ENCODE data around the gene LARGE1. TPM values are rescaled to one million over a fixed set of nuclear protein-coding genes. Genes with fewer than 3 reads are reported as not detected.

The LARGE1 gene
- total RNA-seq, 1 donor: 22.8 TPM

DNA sequence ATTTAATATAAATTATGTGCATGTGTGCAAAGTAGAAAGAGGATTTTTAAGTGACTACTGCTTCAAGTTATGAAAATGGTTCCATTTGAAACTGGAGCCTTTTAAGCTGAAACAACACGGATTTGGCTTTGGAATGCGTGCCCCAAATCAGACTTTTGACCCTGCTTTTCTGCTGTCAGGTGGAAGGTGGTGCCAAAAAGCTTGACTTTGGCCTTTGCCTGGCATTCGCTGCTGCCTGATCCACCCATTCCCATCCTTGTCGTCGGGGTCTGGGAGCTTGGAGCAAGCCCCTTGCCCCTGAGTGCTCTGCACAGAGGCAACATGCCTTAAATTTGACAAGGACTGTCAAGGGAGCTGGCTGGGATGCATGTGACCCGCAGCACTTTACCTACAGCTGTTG lies 526.8 kb downstream of the LARGE1 start:
- H3K4me1 ChIP-seq (ENCODE audit: insufficient read depth, low read length): no peaks in the 10 kb centered on the region
- H3K9me3 ChIP-seq (ENCODE audit: low read depth, low read length): peaks cover 3% of the 10 kb centered on the region
- DNase-seq (ENCODE audit: insufficient read length, low spot score, missing footprints): no peak
- H3K79me2 ChIP-seq (ENCODE audit: insufficient read depth, low read length): no peaks in the 10 kb centered on the region
- H2AFZ ChIP-seq (ENCODE audit: low read length): no peak overlapping the region
- no peaks in the 10 kb centered on the region for H3K27me3 ChIP-seq (ENCODE audit: insufficient read depth, low read length)
- TF ChIP-seq CTCF (IDR thresholded peaks at IDR 0.05; ENCODE audit: extremely low read depth, low read depth, low read length): no peak
- H3K27ac ChIP-seq (ENCODE audit: low read depth, low read length): no peak overlapping the region
- H4K20me1 ChIP-seq (ENCODE audit: insufficient read depth, low read length): no peaks in the 10 kb centered on the region
- H3K36me3 ChIP-seq (ENCODE audit: insufficient read depth, low read length): no peaks in the 10 kb centered on the region
- no peak overlapping the region for H3K4me3 ChIP-seq (ENCODE audit: insufficient read depth, low read length)
- no peak overlapping the region for H3K4me2 ChIP-seq (ENCODE audit: insufficient read depth, low read length)

DNA sequence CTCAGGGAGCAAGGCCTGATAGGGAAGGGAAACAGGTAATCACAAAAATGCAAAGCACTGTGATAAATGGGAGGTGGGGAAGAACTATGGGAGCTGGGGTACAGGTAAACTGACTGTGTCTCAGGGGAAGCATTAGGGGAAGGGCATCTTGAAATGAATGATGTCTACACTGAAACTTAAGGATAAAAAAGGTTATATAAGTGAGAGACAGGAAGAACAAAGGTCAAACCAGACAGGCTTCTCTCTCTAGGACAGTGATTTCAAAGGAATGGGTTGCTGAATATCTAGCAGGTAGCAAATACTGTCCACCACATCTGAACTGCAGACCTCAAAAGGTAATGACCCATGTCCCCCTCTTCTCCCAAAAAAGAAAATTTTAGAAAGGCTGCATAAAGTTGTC lies 529.0 kb downstream of the LARGE1 start:
- Histone ChIP-seq H4K20me1 (ENCODE audit: insufficient read depth, low read length) (no peaks in the 10 kb centered on the region), H3K4me1 (ENCODE audit: insufficient read depth, low read length) (no peaks in the 10 kb centered on the region), H3K4me3 (ENCODE audit: insufficient read depth, low read length) (no peak overlapping the region), H3K9me3 (ENCODE audit: low read depth, low read length) (no peaks in the 10 kb centered on the region), H3K79me2 (ENCODE audit: insufficient read depth, low read length) (no peaks in the 10 kb centered on the region), H3K27me3 (ENCODE audit: insufficient read depth, low read length) (no peaks in the 10 kb centered on the region), H3K36me3 (ENCODE audit: insufficient read depth, low read length) (no peaks in the 10 kb centered on the region), H3K4me2 (ENCODE audit: insufficient read depth, low read length) (no peak overlapping the region), H3K27ac (ENCODE audit: low read depth, low read length) (no peak overlapping the region), H2AFZ (ENCODE audit: low read length) (no peak overlapping the region)
- TF ChIP-seq CTCF (IDR thresholded peaks at IDR 0.05; ENCODE audit: extremely low read depth, low read depth, low read length): no peak
- DNase-seq (ENCODE audit: insufficient read length, low spot score, missing footprints): no peak

DNA sequence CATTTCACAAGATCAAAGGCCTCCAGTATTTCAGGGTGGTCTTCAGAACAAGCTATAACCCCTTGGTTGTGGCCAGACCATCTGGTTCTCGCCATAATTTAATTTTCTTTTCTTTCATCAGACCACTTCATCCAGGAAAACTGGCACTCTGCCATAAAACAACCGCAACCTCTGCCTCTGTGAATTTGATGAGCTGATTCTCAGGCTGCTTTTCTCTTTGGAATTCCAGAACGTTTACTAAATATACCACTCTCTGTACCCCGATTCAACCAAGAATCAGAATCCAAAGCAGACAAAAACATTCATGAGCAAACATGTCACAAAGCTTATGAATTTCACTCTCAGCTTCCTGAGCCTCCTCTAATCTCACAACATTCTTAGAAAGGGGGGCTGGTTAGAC lies 530.3 kb downstream of the LARGE1 start:
- no peak overlapping the region for H3K27ac ChIP-seq (ENCODE audit: low read depth, low read length)
- H3K27me3 ChIP-seq (ENCODE audit: insufficient read depth, low read length): no peaks in the 10 kb centered on the region
- H3K36me3 ChIP-seq (ENCODE audit: insufficient read depth, low read length): no peaks in the 10 kb centered on the region
- no peaks in the 10 kb centered on the region for H4K20me1 ChIP-seq (ENCODE audit: insufficient read depth, low read length)
- no peak overlapping the region for H3K4me3 ChIP-seq (ENCODE audit: insufficient read depth, low read length)
- H3K9me3 ChIP-seq (ENCODE audit: low read depth, low read length): no peaks in the 10 kb centered on the region
- H3K4me1 ChIP-seq (ENCODE audit: insufficient read depth, low read length): no peaks in the 10 kb centered on the region
- no peak for TF ChIP-seq CTCF (IDR thresholded peaks at IDR 0.05; ENCODE audit: extremely low read depth, low read depth, low read length)
- no peaks in the 10 kb centered on the region for H3K79me2 ChIP-seq (ENCODE audit: insufficient read depth, low read length)
- H2AFZ ChIP-seq (ENCODE audit: low read length): no peak overlapping the region
- no peak overlapping the region for H3K4me2 ChIP-seq (ENCODE audit: insufficient read depth, low read length)
- peak; percentile 39 for DNase-seq (ENCODE audit: insufficient read length, low spot score, missing footprints)

- Histone ChIP-seq H3K27ac (ENCODE audit: low read depth, low read length) (no peak overlapping the region), H3K36me3 (ENCODE audit: insufficient read depth, low read length) (no peaks in the 10 kb centered on the region), H3K79me2 (ENCODE audit: insufficient read depth, low read length) (no peaks in the 10 kb centered on the region), H3K9me3 (ENCODE audit: low read depth, low read length) (no peaks in the 10 kb centered on the region), H3K4me3 (ENCODE audit: insufficient read depth, low read length) (no peak overlapping the region), H3K4me1 (ENCODE audit: insufficient read depth, low read length) (peaks cover under 1% of the 10 kb centered on the region), H2AFZ (ENCODE audit: low read length) (no peak overlapping the region), H3K4me2 (ENCODE audit: insufficient read depth, low read length) (no peak overlapping the region), H3K27me3 (ENCODE audit: insufficient read depth, low read length) (no peaks in the 10 kb centered on the region), H4K20me1 (ENCODE audit: insufficient read depth, low read length) (no peaks in the 10 kb centered on the region)
- no peak for TF ChIP-seq CTCF (IDR thresholded peaks at IDR 0.05; ENCODE audit: extremely low read depth, low read depth, low read length)
- DNase-seq (ENCODE audit: insufficient read length, low spot score, missing footprints): no peak
Measured at GRCh38 chr22:33386270-33386669, 534.0 kb downstream of the LARGE1 start.

Data from osteoblast (primary cell).